HG02623 (cell line): ENCODE measurements around the gene NEK6.

Experiments
- ATAC-seq: cut with Tn5 transposase; IDR thresholded peaks from one replicate; pipeline ENCODE4 v1.9.1; 2021; ENCODE audit warnings: moderate library complexity; ENCODE audit not compliant: unreplicated experiment

Gene NEK6

DNA sequence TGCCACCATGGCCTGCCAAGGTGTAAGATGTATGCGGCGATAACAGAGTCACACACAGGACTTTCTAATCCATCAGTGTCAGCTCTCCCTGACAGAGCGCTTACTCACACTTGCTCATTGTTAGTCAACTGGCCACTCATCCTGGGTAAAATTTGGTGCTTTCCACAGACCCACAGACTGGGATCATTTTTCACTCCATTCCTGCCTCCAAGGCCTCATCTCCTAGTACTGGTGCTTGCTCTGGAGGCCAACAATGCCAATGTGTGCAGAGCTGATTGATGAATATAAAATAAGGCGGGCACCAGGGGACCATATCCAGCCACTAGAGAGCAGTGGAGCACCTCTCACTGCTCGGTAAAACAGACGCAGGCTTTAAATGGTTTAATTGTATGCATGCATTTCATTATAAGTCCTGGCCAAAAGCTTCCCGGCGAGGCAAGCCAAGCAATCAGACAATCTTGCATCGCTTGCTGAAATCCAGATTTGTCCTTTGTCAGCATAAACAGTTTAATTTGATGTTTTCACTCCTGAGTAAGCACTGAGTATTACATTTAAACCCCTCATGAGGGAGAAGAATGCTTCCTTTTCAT lies 135.2 kb downstream of the NEK6 start:
- no peak for ATAC-seq

DNA sequence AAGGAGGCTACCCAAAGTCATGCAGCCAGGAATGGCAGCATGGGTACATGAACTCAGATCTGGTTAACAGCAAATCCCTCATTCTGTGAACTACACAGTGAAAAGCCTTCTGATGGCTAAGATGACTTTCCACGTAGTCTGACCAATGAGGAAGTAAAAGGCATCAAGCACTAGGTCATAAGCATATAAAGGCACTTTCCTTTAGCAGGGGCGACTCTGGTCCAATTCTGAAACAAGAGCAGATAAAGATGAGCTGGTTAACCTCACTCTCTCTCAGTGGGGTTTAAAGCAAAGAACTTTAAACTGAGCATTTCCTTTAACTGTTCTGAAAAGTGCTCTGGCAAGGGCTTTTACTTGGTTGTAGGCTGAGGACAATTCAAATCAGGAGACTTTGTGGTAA lies 136.4 kb downstream of the NEK6 start:
- ATAC-seq: no peak

DNA sequence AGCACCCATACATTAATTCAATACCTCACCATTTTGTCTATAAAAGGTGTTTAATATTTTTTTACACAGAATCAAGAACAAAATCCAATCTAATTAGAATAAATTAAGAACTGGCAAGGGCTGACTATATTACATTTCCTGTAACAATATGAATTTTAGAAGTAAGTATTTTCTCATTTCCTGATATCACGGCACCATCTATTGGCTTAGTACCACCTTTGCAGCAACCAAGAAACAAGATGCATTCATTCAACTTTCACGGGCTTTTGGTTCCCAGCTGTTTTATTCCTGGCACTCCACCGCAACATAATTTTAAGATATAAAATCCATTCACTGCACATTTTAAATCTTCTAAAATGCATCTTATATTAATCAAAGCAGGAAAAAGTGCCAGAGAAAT lies 136.8 kb downstream of the NEK6 start:
- no peak for ATAC-seq

DNA sequence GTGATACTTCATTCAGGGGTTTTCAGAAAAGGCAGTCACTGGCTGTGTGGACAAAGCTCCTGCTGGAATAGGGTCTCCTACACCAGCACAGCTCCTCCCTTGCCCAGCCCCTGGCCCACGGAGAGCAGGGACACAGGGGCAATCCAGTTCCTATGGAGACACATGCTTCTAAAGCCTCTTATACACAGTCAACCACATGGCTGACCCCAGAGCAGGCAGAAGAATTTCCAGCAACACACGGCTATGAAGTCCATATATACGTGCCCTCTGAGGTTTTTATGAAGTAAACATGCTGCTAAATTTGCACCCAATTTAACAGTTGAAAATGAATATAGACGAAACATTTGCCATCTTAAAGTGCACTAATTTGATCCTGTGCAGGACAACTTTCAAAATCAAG lies 138.1 kb downstream of the NEK6 start:
- ATAC-seq: no peak

DNA sequence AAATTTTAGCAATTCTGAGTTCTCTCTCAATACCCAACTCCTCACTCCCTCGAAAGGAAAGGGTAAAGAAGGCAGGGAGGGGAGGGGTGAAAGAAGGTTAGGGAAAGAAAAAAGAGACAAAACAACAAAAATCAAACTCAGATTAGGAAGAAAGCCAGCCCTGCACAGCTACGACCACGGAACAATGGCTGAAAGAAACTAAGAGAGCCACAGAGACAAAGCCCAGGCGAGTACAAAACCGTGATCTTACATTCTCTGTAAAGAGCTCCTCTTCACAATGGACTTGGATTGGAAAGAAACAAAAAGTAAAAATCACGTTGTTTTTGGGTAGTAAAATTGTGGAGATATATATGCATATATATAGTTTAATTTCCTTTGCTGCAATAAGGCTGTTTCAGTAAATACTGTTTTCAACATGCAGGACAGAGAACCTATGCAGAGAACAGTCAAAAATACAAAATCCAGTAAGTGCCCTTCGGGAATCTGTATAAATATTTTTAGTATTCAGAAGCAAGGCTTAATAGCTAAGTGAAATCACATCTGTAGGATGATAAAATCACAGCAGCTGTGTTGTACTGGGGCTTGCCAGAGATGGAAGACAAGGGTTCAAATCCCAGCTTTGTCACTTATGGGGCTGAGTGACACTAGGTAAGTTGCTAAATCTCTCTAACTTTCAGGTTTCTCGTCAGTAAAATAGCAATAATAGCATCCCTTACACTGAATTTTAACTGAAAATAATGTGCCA lies 140.6 kb downstream of the NEK6 start:
- ATAC-seq: no peak

DNA sequence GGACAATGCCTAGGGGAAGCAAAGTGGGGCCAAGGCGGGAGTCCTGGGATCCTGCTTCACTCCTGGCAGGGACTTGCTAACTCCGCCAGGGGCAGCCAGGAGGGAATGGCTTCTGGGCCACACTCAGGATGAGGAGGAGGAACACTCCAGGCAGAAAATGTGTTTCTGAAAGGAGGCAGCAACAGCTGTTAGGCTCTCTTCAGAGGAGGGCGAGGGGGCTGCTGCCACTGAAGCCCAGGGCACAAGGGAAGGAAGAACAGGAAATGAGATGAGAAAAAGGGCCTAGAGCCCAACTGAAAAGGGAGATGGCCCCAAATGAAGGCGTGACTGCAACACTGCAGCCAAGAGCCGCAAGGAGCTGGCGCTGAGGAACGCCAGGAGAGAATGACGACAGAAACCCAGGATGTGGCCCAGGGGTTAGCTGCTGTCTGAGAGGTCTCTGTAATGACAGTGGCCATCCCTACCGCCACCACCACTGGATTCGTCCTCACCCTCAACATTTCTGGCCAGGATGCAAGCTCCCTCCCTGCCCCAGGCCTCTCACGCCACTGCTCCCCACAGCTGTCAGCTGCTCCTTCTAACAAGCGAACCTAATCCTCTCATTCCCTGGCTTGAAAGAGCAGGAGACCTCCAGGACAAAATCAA lies 141.7 kb downstream of the NEK6 start:
- no peak for ATAC-seq

DNA sequence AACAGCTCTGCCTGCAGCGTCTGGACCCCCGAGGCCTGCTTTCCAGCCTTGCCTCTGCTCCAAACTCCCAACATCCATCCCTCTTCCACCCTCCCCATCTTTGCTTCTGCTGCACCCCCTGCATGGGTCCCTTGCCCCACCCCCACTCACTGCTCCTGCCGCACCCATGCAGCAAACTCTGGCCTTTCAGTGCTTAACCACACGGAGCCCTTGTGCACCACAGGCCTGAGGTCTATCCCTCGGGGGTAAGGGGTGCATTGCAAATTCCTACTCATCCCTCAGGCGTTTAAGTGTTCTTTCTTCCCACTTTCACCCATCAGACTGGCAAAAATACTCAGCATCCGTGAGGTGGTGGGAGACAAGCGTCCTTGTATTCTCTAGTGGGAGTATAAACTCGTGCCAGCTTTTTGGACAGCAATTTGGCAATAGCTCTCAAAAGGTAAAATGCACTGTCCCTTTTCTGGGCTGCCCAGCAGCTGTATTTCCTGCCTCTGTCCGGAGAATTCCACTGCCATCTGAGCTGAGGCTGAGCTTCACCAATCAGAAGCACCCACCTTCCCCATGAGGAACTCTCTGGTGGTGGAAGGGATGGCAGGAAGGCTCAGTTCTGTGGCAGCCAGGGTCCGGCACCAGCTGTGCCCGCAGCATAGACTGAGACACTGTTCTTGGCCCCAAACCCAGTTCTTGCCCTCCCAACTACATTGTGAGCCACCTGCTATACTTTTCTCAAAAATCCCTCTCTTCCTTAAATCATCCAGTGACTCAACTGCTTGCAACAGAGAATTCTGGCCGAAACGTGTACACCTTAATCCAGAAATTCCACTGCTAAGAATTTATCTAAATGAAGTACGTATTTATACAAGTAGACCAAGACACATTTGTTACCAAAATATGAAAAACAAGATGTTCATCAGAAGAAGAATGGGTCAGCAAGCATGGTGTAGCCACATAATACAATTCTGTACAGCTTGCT lies 142.5 kb downstream of the NEK6 start:
- ATAC-seq: no peak
